ENCODE data around the gene TYSND1. TPM values are rescaled to one million over a fixed set of nuclear protein-coding genes. Genes with fewer than 3 reads are reported as not detected.

Gene TYSND1
- total RNA-seq, 4 donors from 2014 or later: 6.9 to 13.4 (median 11.4) TPM

DNA sequence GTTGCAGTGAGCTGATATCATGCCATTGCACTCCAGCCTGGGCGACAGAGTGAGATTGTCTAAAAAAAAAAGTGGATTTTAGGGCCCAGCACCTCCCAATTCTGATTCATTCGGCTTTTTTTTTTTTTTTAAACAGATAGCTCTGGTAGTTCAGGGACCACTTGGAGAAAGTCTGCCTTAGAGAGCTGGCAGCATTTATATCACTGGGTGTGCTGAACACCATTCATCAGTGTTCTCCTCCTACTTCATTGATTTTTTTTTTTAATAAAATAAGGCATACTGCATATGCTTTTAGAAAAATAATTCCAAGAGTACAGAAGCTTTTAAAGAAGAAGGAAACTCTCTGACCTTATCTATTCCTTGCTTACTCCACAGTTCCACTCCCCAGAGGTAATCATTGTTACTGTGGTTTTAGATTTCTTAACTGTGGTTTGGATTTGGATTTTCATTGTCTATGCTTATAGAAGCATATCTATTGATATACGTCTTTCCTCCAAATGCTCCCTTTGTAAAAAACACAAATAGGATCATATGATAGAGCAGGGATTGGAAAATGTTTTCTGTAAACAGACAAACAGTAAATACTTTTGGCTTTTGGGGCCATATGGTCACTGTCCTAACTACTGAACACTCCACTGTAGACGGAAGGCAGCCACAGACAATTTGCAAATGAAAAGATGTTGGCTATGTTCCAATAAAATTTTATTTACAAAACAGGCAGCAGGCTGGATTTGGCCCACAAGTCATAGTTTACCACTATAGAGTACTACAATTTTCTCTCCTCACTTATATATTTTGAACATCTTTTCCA is 44.9 kb upstream of the TYSND1 start:
- no peaks in the 10 kb centered on the region for H3K27me3 ChIP-seq
- peaks cover 0 to 6% (median 0%) of the 10 kb centered on the region in 3 donors for H3K4me1 ChIP-seq
- no peaks in the 10 kb centered on the region for H3K36me3 ChIP-seq
- TF ChIP-seq POLR2AphosphoS5 (IDR thresholded peaks at IDR 0.05) (no peak), EP300 (IDR thresholded peaks at IDR 0.05) (no peak), POLR2A (IDR thresholded peaks at IDR 0.05) (no peak)
- TF ChIP-seq, protein P1, sequence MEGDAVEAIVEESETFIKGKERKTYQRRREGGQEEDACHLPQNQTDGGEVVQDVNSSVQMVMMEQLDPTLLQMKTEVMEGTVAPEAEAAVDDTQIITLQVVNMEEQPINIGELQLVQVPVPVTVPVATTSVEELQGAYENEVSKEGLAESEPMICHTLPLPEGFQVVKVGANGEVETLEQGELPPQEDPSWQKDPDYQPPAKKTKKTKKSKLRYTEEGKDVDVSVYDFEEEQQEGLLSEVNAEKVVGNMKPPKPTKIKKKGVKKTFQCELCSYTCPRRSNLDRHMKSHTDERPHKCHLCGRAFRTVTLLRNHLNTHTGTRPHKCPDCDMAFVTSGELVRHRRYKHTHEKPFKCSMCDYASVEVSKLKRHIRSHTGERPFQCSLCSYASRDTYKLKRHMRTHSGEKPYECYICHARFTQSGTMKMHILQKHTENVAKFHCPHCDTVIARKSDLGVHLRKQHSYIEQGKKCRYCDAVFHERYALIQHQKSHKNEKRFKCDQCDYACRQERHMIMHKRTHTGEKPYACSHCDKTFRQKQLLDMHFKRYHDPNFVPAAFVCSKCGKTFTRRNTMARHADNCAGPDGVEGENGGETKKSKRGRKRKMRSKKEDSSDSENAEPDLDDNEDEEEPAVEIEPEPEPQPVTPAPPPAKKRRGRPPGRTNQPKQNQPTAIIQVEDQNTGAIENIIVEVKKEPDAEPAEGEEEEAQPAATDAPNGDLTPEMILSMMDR (IDR thresholded peaks at IDR 0.05): no peak
- H3K4me3 ChIP-seq: no peak overlapping the region
- H3K27ac ChIP-seq: no peak overlapping the region
- ATAC-seq: no peak
- H3K9me3 ChIP-seq: no peaks in the 10 kb centered on the region
- 54 to 66% methylated on average over 4 of the region's 4 CpGs for WGBS, 2 donors (ENCODE audit: low coverage in 1 of 2)

DNA sequence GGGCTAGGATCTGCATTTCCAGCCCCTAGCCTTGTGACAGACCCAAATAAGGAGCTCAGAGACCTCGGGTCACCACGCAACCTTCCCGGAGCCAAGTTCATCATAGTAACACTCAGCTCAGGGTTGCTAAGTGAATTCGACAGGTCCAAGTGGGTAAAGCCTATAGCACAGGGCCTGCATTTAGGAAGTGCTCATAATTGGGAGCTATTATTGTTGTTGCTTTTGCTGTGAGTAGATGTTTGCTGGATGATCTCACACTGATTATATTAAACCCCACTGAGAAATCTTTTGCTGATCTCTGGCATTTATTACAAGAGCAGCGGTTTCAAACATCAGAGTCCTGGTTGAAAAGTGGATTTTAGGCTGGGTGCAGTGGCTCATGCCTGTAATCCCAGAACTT is 44.1 kb upstream of the TYSND1 start:
- Histone ChIP-seq H3K4me3 (no peak overlapping the region), H3K36me3 (no peaks in the 10 kb centered on the region), H3K9me3 (no peaks in the 10 kb centered on the region), H3K27ac (no peak overlapping the region), H3K4me1 (peaks cover 0 to 6% (median 0%) of the 10 kb centered on the region in 3 donors), H3K27me3 (no peaks in the 10 kb centered on the region)
- 60 to 71% methylated on average over 2 to 5 of the region's 5 CpGs for WGBS, 2 donors (ENCODE audit: low coverage in 1 of 2)
- no peak for ATAC-seq
- TF ChIP-seq POLR2AphosphoS5 (IDR thresholded peaks at IDR 0.05) (no peak), POLR2A (IDR thresholded peaks at IDR 0.05) (no peak), EP300 (IDR thresholded peaks at IDR 0.05) (no peak)
- TF ChIP-seq, protein P1 (IDR thresholded peaks at IDR 0.05): no peak

DNA sequence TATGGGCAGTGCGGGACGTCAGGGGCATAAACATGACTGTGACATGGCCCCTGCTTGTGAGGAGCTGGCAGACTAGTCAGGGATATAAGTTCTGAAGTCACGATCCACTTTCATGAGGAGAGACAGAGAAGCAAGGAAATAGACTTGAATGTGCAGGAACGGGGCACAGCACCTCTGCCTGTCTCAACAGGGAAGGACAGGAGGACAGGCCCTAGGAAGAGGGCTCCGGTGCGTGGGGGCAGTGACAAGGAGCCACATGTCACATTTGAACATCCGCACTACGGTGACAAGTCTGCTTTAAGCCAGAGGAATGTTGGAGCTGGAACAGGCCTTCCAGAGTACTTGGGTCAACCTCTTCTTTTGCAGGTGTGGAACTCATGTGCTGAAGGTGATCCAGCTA is 43.6 kb upstream of the TYSND1 start:
- Histone ChIP-seq H3K27me3 (no peaks in the 10 kb centered on the region), H3K9me3 (no peaks in the 10 kb centered on the region), H3K36me3 (no peaks in the 10 kb centered on the region), H3K4me3 (no peak overlapping the region), H3K4me1 (peaks cover 0 to 6% (median 0%) of the 10 kb centered on the region in 3 donors), H3K27ac (no peak overlapping the region)
- WGBS, 2 donors (ENCODE audit: low coverage in 1 of 2): 88 to 90% methylated on average over 2 to 8 of the region's 8 CpGs
- no peak for ATAC-seq
- TF ChIP-seq, protein P1 (IDR thresholded peaks at IDR 0.05): no peak
- no peak for TF ChIP-seq POLR2AphosphoS5 (IDR thresholded peaks at IDR 0.05)
- TF ChIP-seq POLR2A (IDR thresholded peaks at IDR 0.05): no peak
- TF ChIP-seq EP300 (IDR thresholded peaks at IDR 0.05): no peak

DNA sequence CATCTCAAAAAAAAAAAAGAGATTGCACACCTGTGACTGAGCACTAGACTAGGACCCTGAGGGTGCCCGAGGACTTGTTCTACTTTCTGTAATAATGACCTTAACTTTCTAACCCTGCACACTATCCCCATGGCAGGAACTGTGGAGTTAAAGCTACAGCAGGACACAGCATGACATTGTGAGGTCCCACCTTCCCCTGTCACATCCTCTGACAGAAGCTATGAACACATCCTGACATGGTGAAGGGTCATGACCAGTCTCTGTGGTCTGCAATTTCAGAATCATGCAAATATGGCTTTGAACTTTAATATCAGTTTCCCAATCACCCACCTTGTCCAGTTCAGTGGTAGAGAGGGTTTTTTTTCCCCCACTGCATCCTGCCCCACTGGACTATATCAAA is 42.3 kb upstream of the TYSND1 start:
- no peaks in the 10 kb centered on the region for H3K9me3 ChIP-seq
- TF ChIP-seq, protein P1 (IDR thresholded peaks at IDR 0.05): no peak
- TF ChIP-seq POLR2AphosphoS5 (IDR thresholded peaks at IDR 0.05) (no peak), EP300 (IDR thresholded peaks at IDR 0.05) (no peak), POLR2A (IDR thresholded peaks at IDR 0.05) (no peak)
- WGBS, 2 donors (ENCODE audit: low coverage in 1 of 2): 86 to 100% methylated on average over 1 of the region's 1 CpG
- ATAC-seq: no peak
- H3K4me1 ChIP-seq: peaks cover 0 to 6% (median 0%) of the 10 kb centered on the region in 3 donors
- no peaks in the 10 kb centered on the region for H3K27me3 ChIP-seq
- no peaks in the 10 kb centered on the region for H3K36me3 ChIP-seq
- H3K27ac ChIP-seq: no peak overlapping the region
- H3K4me3 ChIP-seq: no peak overlapping the region

DNA sequence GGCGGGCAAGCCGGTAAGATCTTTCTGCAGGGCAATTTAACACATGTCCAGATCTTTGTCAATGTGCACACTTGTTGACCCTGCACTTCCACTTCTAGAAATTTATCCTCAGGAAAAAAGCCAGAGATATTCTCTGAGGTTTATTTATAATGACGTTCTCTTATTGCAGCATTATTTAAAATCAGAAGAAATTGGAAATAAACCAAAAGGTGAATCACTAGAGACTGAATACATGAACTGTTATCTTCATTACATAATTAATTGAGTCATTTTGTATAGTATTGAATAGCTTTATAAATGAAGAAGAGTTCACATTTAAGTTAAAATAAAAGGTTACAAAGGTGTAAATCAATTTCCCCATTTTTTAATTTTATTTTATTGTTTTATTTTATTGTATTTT is 40.1 kb upstream of the TYSND1 start:
- H3K27ac ChIP-seq: no peak overlapping the region
- no peaks in the 10 kb centered on the region for H3K36me3 ChIP-seq
- no peaks in the 10 kb centered on the region for H3K27me3 ChIP-seq
- H3K9me3 ChIP-seq: no peaks in the 10 kb centered on the region
- TF ChIP-seq EP300 (IDR thresholded peaks at IDR 0.05) (no peak), POLR2AphosphoS5 (IDR thresholded peaks at IDR 0.05) (no peak), POLR2A (IDR thresholded peaks at IDR 0.05) (no peak)
- TF ChIP-seq, protein P1 (IDR thresholded peaks at IDR 0.05): no peak
- no peak overlapping the region for H3K4me3 ChIP-seq
- no peaks in the 10 kb centered on the region for H3K4me1 ChIP-seq
- 66 to 70% methylated on average over 3 of the region's 3 CpGs for WGBS, 2 donors (ENCODE audit: low coverage in 1 of 2)
- ATAC-seq: no peak
